ENCODE data around the gene LEO1.

DNA sequence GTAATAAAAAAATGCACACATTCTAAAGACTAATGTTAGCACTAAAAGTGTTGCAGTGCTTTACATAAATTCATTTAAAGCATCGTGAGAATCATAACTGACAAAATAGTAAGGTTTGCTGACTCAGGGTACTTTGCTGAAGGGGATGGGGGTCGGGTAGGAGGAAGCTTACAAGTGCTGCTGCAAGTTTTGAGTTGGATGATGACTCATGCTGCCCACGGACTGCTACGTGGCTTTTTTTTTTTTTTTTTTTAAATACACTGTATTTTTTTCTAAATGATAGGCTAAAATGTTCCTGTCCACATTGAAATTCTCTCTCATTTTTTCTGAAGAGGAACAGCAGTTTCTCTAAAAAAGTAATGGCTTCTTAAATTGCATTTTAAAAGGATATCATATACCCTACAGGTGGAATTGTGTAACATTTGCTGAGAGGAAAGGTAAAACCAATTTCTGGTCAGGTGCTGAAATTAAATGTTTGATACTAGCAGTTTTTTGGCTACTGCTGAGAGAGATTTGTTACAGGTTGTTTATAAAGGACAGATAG lies 49.6 kb upstream of the LEO1 start:
- TF ChIP-seq CTCF (IDR thresholded peaks at IDR 0.05 in 4 of 5, conservative IDR thresholded peaks at IDR 0.05 in 1 of 5) = no peak
- TF ChIP-seq POLR2A (IDR thresholded peaks at IDR 0.05) = no peak

Measured in gastrocnemius medialis (tissue), 4 donors.